HepG2 (cell line): ENCODE measurements around the gene IQCN. TPM values are rescaled to one million over a fixed set of nuclear protein-coding genes. Genes with fewer than 3 reads are reported as not detected.

Experiments
- ARID2 ChIP-seq: sonication (generic); formaldehyde crosslinking; IDR thresholded peaks from 2 replicates; pipeline ENCODE4 v1.8.1; 2022; ENCODE audit warnings: mild to moderate bottlenecking, missing genetic modification reagents, borderline replicate concordance
- CENPT ChIP-seq: sonication (generic); formaldehyde crosslinking; IDR thresholded peaks from 2 replicates; pipeline ENCODE4 v1.8.0; 2022; ENCODE audit warnings: low read depth, mild to moderate bottlenecking, moderate library complexity, missing genetic modification reagents
- KLF16 ChIP-seq, 2 experiments: sonication (generic) in 1 of 2; formaldehyde crosslinking in 1 of 2; IDR thresholded peaks; 2 replicates each; pipeline versions ENCODE4 v1.6.1 to v1.8.0; 2016 to 2023; ENCODE audit warnings: missing genetic modification reagents in 2 of 2, missing compliant biosample characterization in 1 of 2
- MAF1 ChIP-seq: sonication (generic); formaldehyde crosslinking; IDR thresholded peaks from 2 replicates; pipeline ENCODE4 v1.5.0; 2020; ENCODE audit warnings: missing genetic modification reagents, borderline replicate concordance
- MAFF ChIP-seq: IDR thresholded peaks from 2 replicates; pipeline ENCODE4 v1.6.1; 2011; ENCODE audit warnings: low read depth, low read length, improper control_type of control experiment
- PAX8 ChIP-seq: sonication (generic); formaldehyde crosslinking; IDR thresholded peaks from 2 replicates; pipeline ENCODE4 v1.8.0; 2022; ENCODE audit warnings: mild to moderate bottlenecking, missing genetic modification reagents, borderline replicate concordance
- POGZ ChIP-seq: sonication (generic); formaldehyde crosslinking; IDR thresholded peaks from 2 replicates; pipeline ENCODE4 v1.4.0; 2020; ENCODE audit warnings: mild to moderate bottlenecking, missing genetic modification reagents
- RFX5 ChIP-seq: IDR thresholded peaks from 2 replicates; pipeline ENCODE4 v1.6.1; 2011; ENCODE audit warnings: low read depth, low read length, improper control_type of control experiment
- SIN3B ChIP-seq: fragments of 150-350 bp; IDR thresholded peaks from 2 replicates; pipeline ENCODE4 v1.6.1; 2014; ENCODE audit warnings: low read length
- SMAD3 ChIP-seq: sonication (generic); formaldehyde crosslinking; IDR thresholded peaks from 2 replicates; pipeline ENCODE4 v1.4.0; 2020; ENCODE audit warnings: missing genetic modification reagents
- SP2 ChIP-seq: sonication (generic); formaldehyde crosslinking; IDR thresholded peaks from 2 replicates; pipeline ENCODE4 v1.5.1; 2020; ENCODE audit warnings: mild to moderate bottlenecking, missing genetic modification reagents
- WIZ ChIP-seq: sonication (generic); formaldehyde crosslinking; IDR thresholded peaks from 2 replicates; pipeline ENCODE4 v1.5.1; 2020; ENCODE audit warnings: mild to moderate bottlenecking, missing genetic modification reagents
- ZBTB3 ChIP-seq: sonication (generic); formaldehyde crosslinking; IDR thresholded peaks from 2 replicates; pipeline ENCODE4 v1.4.0; 2020; ENCODE audit warnings: low read depth, mild to moderate bottlenecking, moderate library complexity, missing genetic modification reagents, borderline replicate concordance
- ZBTB38 ChIP-seq: sonication (generic); formaldehyde crosslinking; IDR thresholded peaks from 2 replicates; pipeline ENCODE4 v1.5.1; 2020; ENCODE audit warnings: mild to moderate bottlenecking, missing genetic modification reagents
- ZBTB7B ChIP-seq: sonication (generic); formaldehyde crosslinking; IDR thresholded peaks from 2 replicates; pipeline ENCODE4 v1.4.0; 2020; ENCODE audit warnings: missing genetic modification reagents
- ZNF12 ChIP-seq: sonication (generic); formaldehyde crosslinking; IDR thresholded peaks from 2 replicates; pipeline ENCODE4 v1.5.0; 2020; ENCODE audit warnings: missing genetic modification reagents
- ZNF260 ChIP-seq: sonication (generic); formaldehyde crosslinking; IDR thresholded peaks from 2 replicates; pipeline ENCODE4 v1.4.0; 2020; ENCODE audit warnings: missing genetic modification reagents, low read depth, mild to moderate bottlenecking, borderline replicate concordance
- ZNF616 ChIP-seq: sonication (generic); formaldehyde crosslinking; IDR thresholded peaks from 2 replicates; pipeline ENCODE4 v1.5.0; 2020; ENCODE audit warnings: low read depth, mild to moderate bottlenecking, missing genetic modification reagents
- ZNF768 ChIP-seq: sonication (generic); formaldehyde crosslinking; IDR thresholded peaks from 2 replicates; pipeline ENCODE4 v1.4.0; 2020; ENCODE audit warnings: missing genetic modification reagents
- polyA plus RNA-seq, 8 experiments: library from polyadenylated mRNA; depleted of rRNA in 3 of 8; stranded (reverse) in 7 of 8; unstranded in 1 of 8; fragments of >200 nt; fragmentation: Illumina TruSeq in 4 of 8; extraction: Trizol in 4 of 8; gene quantifications; 2 replicates each; pipeline versions ENCODE4 v1.2.1 to v1.2.3, GENCODE V29; 2011 to 2016; ENCODE audit warnings: low read depth in 4 of 8, missing spikeins in 1 of 8, mixed read lengths in 1 of 8; ENCODE audit not compliant: insufficient read depth in 1 of 8
- total RNA-seq, 5 experiments: library from RNA; depleted of rRNA; stranded (reverse); fragments of >200 nt; fragmentation: Illumina TruSeq; extraction: Trizol; gene quantifications; 2 replicates each; pipeline ENCODE4 v1.2.3, GENCODE V29; 2016; ENCODE audit warnings: low read depth in 1 of 5
- TF ChIP-seq, protein P1 (sequence below): IDR thresholded peaks from 2 replicates; pipeline ENCODE4 v1.6.1; 2016; ENCODE audit warnings: missing compliant biosample characterization, missing genetic modification reagents, borderline replicate concordance
- TF ChIP-seq, protein P2 (sequence below): sonication (generic); formaldehyde crosslinking; IDR thresholded peaks from 2 replicates; pipeline ENCODE4 v1.5.0; 2020; ENCODE audit warnings: missing genetic modification reagents
- TF ChIP-seq, protein P3 (sequence below): IDR thresholded peaks from 2 replicates; pipeline ENCODE4 v1.6.1; 2018; ENCODE audit warnings: missing genetic modification reagents, mild to moderate bottlenecking, missing compliant biosample characterization
- TF ChIP-seq, protein P4 (sequence below): sonication (generic); formaldehyde crosslinking; IDR thresholded peaks from 2 replicates; pipeline ENCODE4 v1.4.0; 2020; ENCODE audit warnings: missing genetic modification reagents
- TF ChIP-seq, protein P5 (sequence below): fragments of 450-650 bp; IDR thresholded peaks from 2 replicates; pipeline ENCODE4 v1.6.1; 2017

Gene IQCN
- total and polyA plus RNA-seq, 2 of the 13 experiments (the other 11 are each of a cell fraction or from before 2014, with no cell fraction given), result 0.04 to 0.18 TPM

DNA sequence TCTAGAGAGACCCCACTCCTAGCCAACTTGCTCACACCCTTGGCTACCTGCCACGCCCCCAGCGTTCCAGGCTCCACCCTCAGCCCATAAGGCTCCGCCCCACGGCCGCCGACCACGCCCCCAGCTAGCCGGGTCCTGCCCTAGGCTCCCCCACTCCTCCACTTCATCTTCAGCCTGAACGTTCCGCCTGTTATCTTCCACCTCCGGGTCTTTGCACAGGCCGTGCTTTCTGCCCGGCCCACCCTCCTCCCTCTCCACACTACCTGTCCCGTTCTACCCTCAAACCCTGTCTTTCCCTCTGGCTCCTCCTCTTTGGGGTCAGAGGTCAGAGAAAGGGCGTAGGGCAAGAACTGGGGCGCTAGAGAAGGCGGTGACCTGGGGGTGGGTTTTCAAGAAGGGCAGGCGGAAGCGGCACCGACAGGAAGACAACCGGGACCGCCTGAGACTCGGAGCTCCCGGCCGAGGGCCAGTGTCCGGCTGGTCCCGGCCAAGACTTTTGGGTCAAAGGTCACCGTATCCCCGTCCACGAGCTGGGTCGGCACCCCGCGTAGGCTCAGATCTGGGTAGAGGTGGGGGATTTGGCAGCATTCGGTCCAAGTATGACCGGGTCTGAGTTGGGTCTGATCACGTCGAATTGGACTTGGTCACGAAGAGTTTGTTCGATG, 50.3 kb downstream of the IQCN start (continued):
- TF ChIP-seq ARID2 (CRISPR knock-in tag), result no peak
- TF ChIP-seq, protein P1, sequence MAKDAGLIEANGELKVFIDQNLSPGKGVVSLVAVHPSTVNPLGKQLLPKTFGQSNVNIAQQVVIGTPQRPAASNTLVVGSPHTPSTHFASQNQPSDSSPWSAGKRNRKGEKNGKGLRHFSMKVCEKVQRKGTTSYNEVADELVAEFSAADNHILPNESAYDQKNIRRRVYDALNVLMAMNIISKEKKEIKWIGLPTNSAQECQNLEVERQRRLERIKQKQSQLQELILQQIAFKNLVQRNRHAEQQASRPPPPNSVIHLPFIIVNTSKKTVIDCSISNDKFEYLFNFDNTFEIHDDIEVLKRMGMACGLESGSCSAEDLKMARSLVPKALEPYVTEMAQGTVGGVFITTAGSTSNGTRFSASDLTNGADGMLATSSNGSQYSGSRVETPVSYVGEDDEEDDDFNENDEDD, result no peak
- TF ChIP-seq POGZ, result peak; percentile 34; the same call in 1 of the 2 replicates
- TF ChIP-seq ZNF12, result no peak
- no peak for TF ChIP-seq PAX8
- TF ChIP-seq ZNF768 (CRISPR knock-in tag), result no peak
- TF ChIP-seq, protein P2, sequence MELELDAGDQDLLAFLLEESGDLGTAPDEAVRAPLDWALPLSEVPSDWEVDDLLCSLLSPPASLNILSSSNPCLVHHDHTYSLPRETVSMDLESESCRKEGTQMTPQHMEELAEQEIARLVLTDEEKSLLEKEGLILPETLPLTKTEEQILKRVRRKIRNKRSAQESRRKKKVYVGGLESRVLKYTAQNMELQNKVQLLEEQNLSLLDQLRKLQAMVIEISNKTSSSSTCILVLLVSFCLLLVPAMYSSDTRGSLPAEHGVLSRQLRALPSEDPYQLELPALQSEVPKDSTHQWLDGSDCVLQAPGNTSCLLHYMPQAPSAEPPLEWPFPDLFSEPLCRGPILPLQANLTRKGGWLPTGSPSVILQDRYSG, result no peak
- no peak; a peak in 1 of 4 replicates for TF ChIP-seq KLF16 (CRISPR knock-in tag; IDR thresholded peaks at IDR 0.05)
- no peak for TF ChIP-seq SIN3B
- no peak for TF ChIP-seq CENPT
- no peak for TF ChIP-seq WIZ (CRISPR knock-in tag)
- no peak for TF ChIP-seq RFX5
- TF ChIP-seq, protein P3, sequence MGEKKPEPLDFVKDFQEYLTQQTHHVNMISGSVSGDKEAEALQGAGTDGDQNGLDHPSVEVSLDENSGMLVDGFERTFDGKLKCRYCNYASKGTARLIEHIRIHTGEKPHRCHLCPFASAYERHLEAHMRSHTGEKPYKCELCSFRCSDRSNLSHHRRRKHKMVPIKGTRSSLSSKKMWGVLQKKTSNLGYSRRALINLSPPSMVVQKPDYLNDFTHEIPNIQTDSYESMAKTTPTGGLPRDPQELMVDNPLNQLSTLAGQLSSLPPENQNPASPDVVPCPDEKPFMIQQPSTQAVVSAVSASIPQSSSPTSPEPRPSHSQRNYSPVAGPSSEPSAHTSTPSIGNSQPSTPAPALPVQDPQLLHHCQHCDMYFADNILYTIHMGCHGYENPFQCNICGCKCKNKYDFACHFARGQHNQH (CRISPR knock-in tag), result peak; percentile 56; the same call in 1 of the 2 replicates
- TF ChIP-seq ZNF616 (CRISPR knock-in tag), result no peak
- no peak; the same call in 1 of the 2 replicates for TF ChIP-seq ZBTB3 (CRISPR knock-in tag)
- no peak for TF ChIP-seq ZNF260 (CRISPR knock-in tag)
- TF ChIP-seq SP2 (CRISPR knock-in tag), result no peak
- TF ChIP-seq MAF1 (CRISPR knock-in tag), result no peak
- no peak for TF ChIP-seq ZBTB7B
- TF ChIP-seq, protein P4, sequence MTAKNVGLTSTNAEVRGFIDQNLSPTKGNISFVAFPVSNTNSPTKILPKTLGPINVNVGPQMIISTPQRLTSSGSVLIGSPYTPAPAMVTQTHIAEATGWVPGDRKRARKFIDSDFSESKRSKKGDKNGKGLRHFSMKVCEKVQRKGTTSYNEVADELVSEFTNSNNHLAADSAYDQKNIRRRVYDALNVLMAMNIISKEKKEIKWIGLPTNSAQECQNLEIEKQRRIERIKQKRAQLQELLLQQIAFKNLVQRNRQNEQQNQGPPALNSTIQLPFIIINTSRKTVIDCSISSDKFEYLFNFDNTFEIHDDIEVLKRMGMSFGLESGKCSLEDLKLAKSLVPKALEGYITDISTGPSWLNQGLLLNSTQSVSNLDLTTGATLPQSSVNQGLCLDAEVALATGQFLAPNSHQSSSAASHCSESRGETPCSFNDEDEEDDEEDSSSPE (CRISPR knock-in tag), result no peak
- TF ChIP-seq SMAD3 (CRISPR knock-in tag), result 0 out of 2 replicates have a peak, but pooled peaks have one; percentile 5
- TF ChIP-seq ZBTB38 (CRISPR knock-in tag), result no peak; the same call in 1 of the 2 replicates
- TF ChIP-seq, protein P5, sequence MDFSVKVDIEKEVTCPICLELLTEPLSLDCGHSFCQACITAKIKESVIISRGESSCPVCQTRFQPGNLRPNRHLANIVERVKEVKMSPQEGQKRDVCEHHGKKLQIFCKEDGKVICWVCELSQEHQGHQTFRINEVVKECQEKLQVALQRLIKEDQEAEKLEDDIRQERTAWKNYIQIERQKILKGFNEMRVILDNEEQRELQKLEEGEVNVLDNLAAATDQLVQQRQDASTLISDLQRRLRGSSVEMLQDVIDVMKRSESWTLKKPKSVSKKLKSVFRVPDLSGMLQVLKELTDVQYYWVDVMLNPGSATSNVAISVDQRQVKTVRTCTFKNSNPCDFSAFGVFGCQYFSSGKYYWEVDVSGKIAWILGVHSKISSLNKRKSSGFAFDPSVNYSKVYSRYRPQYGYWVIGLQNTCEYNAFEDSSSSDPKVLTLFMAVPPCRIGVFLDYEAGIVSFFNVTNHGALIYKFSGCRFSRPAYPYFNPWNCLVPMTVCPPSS, result no peak
- TF ChIP-seq MAFF, result no peak
